SHP77 (cell line): ENCODE measurements around the gene DNAJC15.

Experiments
- DNase-seq, 2 experiments: peaks; one replicate each; lab custom pipeline; 2025; lab: John Stamatoyannopoulos, UW

DNAJC15 gene

DNA sequence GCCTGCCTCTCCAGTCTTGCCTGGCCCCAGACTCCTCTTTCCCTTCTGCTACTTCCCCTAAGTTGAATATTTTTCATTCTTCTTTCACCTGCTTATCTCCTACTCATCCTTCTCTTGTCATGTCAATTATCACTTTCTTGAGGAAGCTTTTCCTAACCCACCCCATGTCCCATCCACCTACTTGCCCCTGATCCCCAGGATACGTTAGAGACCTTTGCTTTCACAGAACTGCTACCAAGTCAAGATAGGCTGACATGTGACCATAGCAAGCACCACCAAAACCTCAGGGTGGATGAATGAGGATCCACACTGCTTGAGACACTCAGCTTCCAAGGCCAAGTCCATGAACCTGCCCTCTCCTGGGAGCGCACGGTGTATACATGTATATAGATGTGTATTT lies 131.5 kb downstream of the DNAJC15 start:
- no peak for DNase-seq

DNA sequence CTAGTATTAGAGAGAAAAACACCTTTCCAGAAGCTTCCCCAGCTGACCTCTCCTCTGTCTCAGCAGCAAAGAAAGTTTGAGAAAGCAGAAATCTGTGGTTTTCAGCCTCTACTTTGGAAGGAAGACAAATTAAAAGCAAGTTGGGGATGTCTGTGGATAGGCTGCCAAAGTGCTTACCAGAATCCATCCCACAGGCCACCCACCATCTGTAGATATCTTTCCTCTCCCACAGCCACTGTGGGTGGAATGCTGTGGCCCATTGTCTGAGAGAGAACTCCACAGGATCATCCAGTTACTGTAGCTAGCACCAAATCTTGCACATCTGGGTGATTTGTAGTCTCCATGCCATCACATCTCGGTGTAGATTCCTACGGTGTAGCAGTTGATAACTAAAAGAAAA lies 133.5 kb downstream of the DNAJC15 start:
- DNase-seq = no peak

- no peak for DNase-seq
Measured at GRCh38 chr13:43157796-43158195, 134.4 kb downstream of the DNAJC15 start.

GRCh38 chr13:43158516-43158915 lies 135.1 kb downstream of the DNAJC15 start:
- no peak for DNase-seq

- DNase-seq = no peak
Measured at GRCh38 chr13:43159026-43159461, 135.7 kb downstream of the DNAJC15 start.
